Vagina (tissue), 2 donors: ENCODE results near the gene CIB2.

Experiments used
- POLR2A ChIP-seq, 2 donors: fragments of 450-650 bp; IDR thresholded peaks; one replicate each; pipeline ENCODE4 v1.6.1; 2017; ENCODE audit warnings: antibody characterized with exemption in 2 of 2, mild to moderate bottlenecking in 2 of 2, moderate library complexity in 2 of 2
- POLR2AphosphoS5 ChIP-seq, 2 donors: sonication (generic); formaldehyde crosslinking; IDR thresholded peaks; one replicate each; pipeline ENCODE4 v1.9.0; 2017; ENCODE audit warnings: antibody characterized with exemption in 2 of 2, mild to moderate bottlenecking in 2 of 2, low read depth in 1 of 2; ENCODE audit not compliant: insufficient read depth in 1 of 2

DNA sequence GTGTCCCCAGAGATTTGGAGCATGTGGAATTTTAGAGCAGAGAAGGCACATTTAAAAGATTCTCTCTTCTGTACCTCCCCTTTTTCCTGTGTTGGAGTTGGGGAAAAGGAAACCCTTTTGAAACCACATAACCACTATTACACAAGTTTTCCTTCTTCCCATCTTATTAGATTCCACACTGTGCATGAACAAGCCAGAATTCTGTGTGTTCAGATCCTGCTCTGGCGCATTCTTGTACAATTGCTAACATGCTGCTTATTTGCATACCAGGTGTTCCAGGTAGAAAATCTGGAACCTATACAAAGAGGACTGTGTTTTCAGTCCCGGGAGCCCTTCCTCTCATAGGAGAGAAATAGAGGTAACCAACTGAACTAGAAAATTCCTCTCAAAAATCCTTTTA lies 2.6 kb upstream of the CIB2 start:
- peak in 1 of 2 donors; percentile 73 for TF ChIP-seq POLR2AphosphoS5 (IDR thresholded peaks at IDR 0.05; ENCODE audit: insufficient read depth in 1 of 2, low read depth in 1 of 2)
- TF ChIP-seq POLR2A (IDR thresholded peaks at IDR 0.05) = no peak
